Activated CD8-positive, alpha-beta memory T cell treated with anti-CD3 and anti-CD28 coated beads, Interleukin-2, amount 50 U/mL, for 1 hour (primary cell): Measurements from ENCODE around the gene HABP2.

Experiments used
- DNase-seq: peaks from one replicate; pipeline ENCODE4 v3.0.0-alpha.2; 2020; ENCODE audit errors: extremely low read depth

Gene HABP2

GRCh38 chr10:113631684-113632367 is 79.0 kb downstream of the HABP2 start:
- no peak for DNase-seq
